GM18505 (cell line): Measurements from ENCODE around the gene PRKN.

Experiments used
- ATAC-seq: cut with Tn5 transposase; IDR thresholded peaks from one replicate; pipeline ENCODE4 v1.9.1; 2021; ENCODE audit not compliant: unreplicated experiment
- POLR2A ChIP-seq: IDR thresholded peaks from 4 replicates; pipeline ENCODE4 v1.6.1; 2011; ENCODE audit warnings: borderline replicate concordance; ENCODE audit not compliant: insufficient read depth, insufficient read length; ENCODE audit errors: extremely low read depth

The PRKN gene

GRCh38 chr6:161686655-161687054 is 1040.9 kb downstream of the PRKN start:
- no peak for TF ChIP-seq POLR2A
- ATAC-seq = no peak

DNA sequence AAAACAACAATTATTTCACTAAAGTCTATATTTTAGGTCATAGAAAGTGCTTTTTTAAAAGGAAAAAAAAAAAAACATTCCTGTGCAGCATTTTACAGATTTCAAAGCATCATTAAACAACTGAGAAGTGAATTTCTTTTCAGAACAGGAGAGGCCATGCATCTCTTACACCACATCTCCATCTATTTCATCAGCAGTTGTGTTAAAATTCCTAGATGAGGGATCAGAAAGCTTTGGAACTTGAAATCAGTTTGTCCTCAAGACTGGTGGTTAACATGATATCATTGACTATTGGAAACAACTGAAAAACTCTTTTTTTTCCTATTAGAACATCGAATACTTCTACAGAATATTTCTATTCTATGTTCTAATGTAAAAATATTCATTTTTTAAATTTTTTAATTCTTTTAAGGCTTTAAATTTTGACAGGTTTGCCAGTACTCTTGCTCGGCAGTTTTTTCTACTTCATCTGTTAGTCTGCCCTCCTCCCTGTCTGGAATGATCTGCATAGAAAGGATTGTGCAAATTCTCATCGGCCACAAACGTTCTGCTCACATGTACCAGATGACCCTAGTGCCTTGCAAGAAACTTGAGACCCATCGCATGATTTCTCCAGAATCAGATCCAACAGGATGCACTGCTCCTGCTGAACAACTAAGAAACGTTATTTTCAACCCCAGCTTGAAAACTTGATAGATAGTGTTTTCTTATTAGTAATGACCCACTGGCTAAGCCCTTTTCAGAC is 1042.7 kb downstream of the PRKN start:
- no peak for ATAC-seq
- no peak for TF ChIP-seq POLR2A

- TF ChIP-seq POLR2A = no peak
- no peak for ATAC-seq
Measured at GRCh38 chr6:161683400-161683799, 1044.2 kb downstream of the PRKN start.

DNA sequence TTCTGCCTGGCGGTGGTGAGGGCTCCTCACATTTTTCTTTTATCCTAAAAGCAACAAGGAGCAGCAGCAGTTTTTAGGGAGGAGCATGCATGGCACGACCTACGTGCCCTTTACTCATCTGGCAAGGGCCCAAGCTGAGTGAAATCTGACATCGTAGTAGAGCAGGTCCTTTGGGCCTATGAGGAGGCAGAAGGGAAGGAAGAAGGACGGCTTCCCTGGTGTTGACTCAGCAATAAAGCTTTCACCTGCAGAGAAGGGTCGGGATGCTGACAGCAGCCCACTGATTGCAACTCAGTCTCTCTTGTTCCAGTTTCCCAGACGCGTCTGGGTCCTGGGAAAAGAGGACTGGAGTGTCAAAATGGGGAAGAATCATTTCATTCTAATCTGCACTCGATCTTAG is 1044.6 kb downstream of the PRKN start:
- TF ChIP-seq POLR2A = no peak
- no peak for ATAC-seq

DNA sequence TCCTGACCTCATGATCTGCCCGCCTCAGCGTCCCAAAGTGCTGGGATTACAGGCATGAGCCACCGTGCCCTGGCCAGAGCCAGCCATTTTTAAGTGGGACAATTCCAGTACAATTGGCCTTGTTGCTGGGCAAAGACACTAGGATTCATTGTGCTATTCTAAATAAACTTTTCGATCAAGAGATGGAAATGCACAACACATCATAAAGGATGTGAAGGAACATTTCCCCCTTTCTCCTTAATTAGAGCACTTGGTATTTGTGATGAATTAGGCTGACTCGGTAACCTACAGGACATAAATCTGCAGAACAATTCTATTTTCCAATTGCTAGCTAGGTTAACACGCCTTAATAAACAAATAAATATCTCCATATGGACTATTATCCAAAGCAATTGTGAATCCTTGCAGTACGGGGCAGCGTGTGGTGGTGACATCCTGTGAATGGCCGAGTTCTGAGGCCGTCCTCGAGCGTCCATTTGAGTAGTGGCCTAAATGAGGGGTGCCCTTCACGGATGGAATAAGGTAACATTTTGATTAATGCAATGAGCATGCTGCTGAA is 1047.5 kb downstream of the PRKN start:
- ATAC-seq = no peak
- TF ChIP-seq POLR2A = no peak

- TF ChIP-seq POLR2A = no peak
- no peak for ATAC-seq
Measured at GRCh38 chr6:161677188-161677587, 1050.4 kb downstream of the PRKN start.

GRCh38 chr6:161676586-161676985 is 1051.0 kb downstream of the PRKN start:
- TF ChIP-seq POLR2A = no peak
- no peak for ATAC-seq

GRCh38 chr6:161674930-161675682 is 1052.5 kb downstream of the PRKN start:
- no peak for ATAC-seq
- TF ChIP-seq POLR2A = no peak

- TF ChIP-seq POLR2A = no peak
- ATAC-seq = no peak
Measured at GRCh38 chr6:161673026-161673425, 1054.5 kb downstream of the PRKN start.

- no peak for ATAC-seq
Measured at GRCh38 chr6:161671117-161671516, 1056.4 kb downstream of the PRKN start.

GRCh38 chr6:161668665-161669064 is 1058.9 kb downstream of the PRKN start:
- ATAC-seq = no peak
- no peak for TF ChIP-seq POLR2A

More at GRCh38 chr6:161671117-161671516, 1056.4 kb downstream of the PRKN start:
- no peak for TF ChIP-seq POLR2A

- ATAC-seq = no peak
- no peak for TF ChIP-seq POLR2A
Measured at GRCh38 chr6:161667957-161668356, 1059.6 kb downstream of the PRKN start.

GRCh38 chr6:161663682-161664081 is 1063.9 kb downstream of the PRKN start:
- TF ChIP-seq POLR2A = no peak
- ATAC-seq = no peak
